WTC11 (cell line): Measurements from ENCODE around the gene ABCA13. TPM values are rescaled to one million over a fixed set of nuclear protein-coding genes. Genes with fewer than 3 reads are reported as not detected.

Source experiments
- ATAC-seq: fragments of 200-7000 bp; cut with Tn5 transposase; 2 replicates; pipeline ENCODE4 v1.10.0; 2021; ENCODE audit warnings: mild to moderate bottlenecking, moderate library complexity
- CTCF ChIA-PET: fragments of 300-600 bp; sonication (Branson Sonifier 250); formaldehyde crosslinking; loops from one replicate; lab custom pipeline; 2021; ENCODE audit warnings: antibody characterized with exemption; lab: Charles Lee
- POLR2A ChIA-PET: fragments of 350-600 bp; sonication (Branson Sonifier 250); formaldehyde crosslinking; loops from one replicate; lab custom pipeline; 2021; ENCODE audit warnings: antibody characterized with exemption; lab: Charles Lee
- DNase-seq: peaks from one replicate; pipeline ENCODE4 v3.0.0; 2021; ENCODE audit warnings: low spot score
- H3K27ac Mint-ChIP-seq: 2 replicates; pipeline ENCODE4 v1.8.0; 2021; ENCODE audit warnings: mixed read lengths
- H3K27me3 Mint-ChIP-seq: 2 replicates; pipeline ENCODE4 v1.8.0; 2021; ENCODE audit warnings: low read depth, mild to moderate bottlenecking, moderate library complexity, mixed read lengths
- H3K36me3 Mint-ChIP-seq: 2 replicates; pipeline ENCODE4 v1.8.0; 2021; ENCODE audit warnings: mixed read lengths
- H3K4me1 Mint-ChIP-seq: 2 replicates; pipeline ENCODE4 v1.8.0; 2022; ENCODE audit warnings: mixed read lengths
- H3K4me3 Mint-ChIP-seq: 2 replicates; pipeline ENCODE4 v1.8.0; 2021; ENCODE audit warnings: mild to moderate bottlenecking, moderate library complexity, mixed read lengths
- H3K9me3 Mint-ChIP-seq: 2 replicates; pipeline ENCODE4 v1.8.0; 2021; ENCODE audit warnings: mixed read lengths
- AR ChIP-seq: fragments of 250-450 bp; sonication (Bioruptor Pico); IDR thresholded peaks from 2 replicates; pipeline ENCODE4 v1.9.0; 2021; ENCODE audit warnings: mild to moderate bottlenecking
- E2F5 ChIP-seq: sonication (generic); formaldehyde crosslinking; IDR thresholded peaks from 2 replicates; pipeline ENCODE4 v1.8.1; 2022; ENCODE audit warnings: mild to moderate bottlenecking, moderate library complexity, missing genetic modification reagents
- GRHL2 ChIP-seq: fragments of 250-450 bp; sonication (Bioruptor Pico); IDR thresholded peaks from 2 replicates; pipeline ENCODE4 v1.8.0; 2022; ENCODE audit warnings: mild to moderate bottlenecking, moderate library complexity; ENCODE audit not compliant: insufficient replicate concordance, severe bottlenecking
- MXD4 ChIP-seq: fragments of 250-450 bp; sonication (Bioruptor Pico); IDR thresholded peaks from 2 replicates; pipeline ENCODE4 v1.8.0; 2021; ENCODE audit warnings: mild to moderate bottlenecking, moderate library complexity, borderline replicate concordance
- MYBL2 ChIP-seq: sonication (generic); formaldehyde crosslinking; IDR thresholded peaks from 2 replicates; pipeline ENCODE4 v1.8.1; 2023; ENCODE audit warnings: mild to moderate bottlenecking, moderate library complexity, missing genetic modification reagents
- NR2C2 ChIP-seq: sonication (generic); formaldehyde crosslinking; IDR thresholded peaks from 2 replicates; pipeline ENCODE4 v1.8.0; 2022; ENCODE audit warnings: mild to moderate bottlenecking, missing genetic modification reagents
- RELA ChIP-seq: sonication (generic); formaldehyde crosslinking; IDR thresholded peaks from 2 replicates; pipeline ENCODE4 v1.8.1; 2022; ENCODE audit warnings: missing genetic modification reagents, mild to moderate bottlenecking, borderline replicate concordance
- TCF7 ChIP-seq: sonication (generic); formaldehyde crosslinking; IDR thresholded peaks from 2 replicates; pipeline ENCODE4 v1.8.0; 2022; ENCODE audit warnings: mild to moderate bottlenecking, low read depth, missing genetic modification reagents, moderate library complexity
- USF2 ChIP-seq: sonication (generic); formaldehyde crosslinking; IDR thresholded peaks from 2 replicates; pipeline ENCODE4 v1.8.1; 2023; ENCODE audit warnings: mild to moderate bottlenecking, missing genetic modification reagents, moderate library complexity
- ZBTB21 ChIP-seq: sonication (generic); formaldehyde crosslinking; IDR thresholded peaks from 2 replicates; pipeline ENCODE4 v1.8.1; 2023; ENCODE audit warnings: mild to moderate bottlenecking, missing genetic modification reagents, borderline replicate concordance
- ZNF138 ChIP-seq: sonication (generic); formaldehyde crosslinking; conservative IDR thresholded peaks from 2 replicates; pipeline ENCODE4 v1.8.1; 2022; ENCODE audit warnings: mild to moderate bottlenecking, moderate library complexity, missing genetic modification reagents
- total RNA-seq: library from RNA; stranded (reverse); gene quantifications from 3 replicates; pipeline ENCODE4 v1.2.3, GENCODE V29; 2021
- TF ChIP-seq, protein P1 (sequence below): sonication (generic); formaldehyde crosslinking; IDR thresholded peaks from 2 replicates; pipeline ENCODE4 v1.8.0; 2023; ENCODE audit warnings: mild to moderate bottlenecking, missing genetic modification reagents
- TF ChIP-seq, protein P2 (sequence below): fragments of 250-450 bp; sonication (Bioruptor Pico); IDR thresholded peaks from 2 replicates; pipeline ENCODE4 v1.8.0; 2021; ENCODE audit warnings: mild to moderate bottlenecking
- TF ChIP-seq, protein P3 (sequence below): sonication (generic); formaldehyde crosslinking; IDR thresholded peaks from 2 replicates; pipeline ENCODE4 v1.8.0; 2022; ENCODE audit warnings: missing genetic modification reagents

Gene ABCA13
- total RNA-seq, 1 experiment from 2014 or later: 0.04 TPM

- TF ChIP-seq E2F5 (CRISPR knock-in tag) (no peak), MXD4 (CRISPR knock-in tag) (no peak), AR (CRISPR knock-in tag) (no peak), USF2 (CRISPR knock-in tag) (no peak)
- TF ChIP-seq, protein P1, sequence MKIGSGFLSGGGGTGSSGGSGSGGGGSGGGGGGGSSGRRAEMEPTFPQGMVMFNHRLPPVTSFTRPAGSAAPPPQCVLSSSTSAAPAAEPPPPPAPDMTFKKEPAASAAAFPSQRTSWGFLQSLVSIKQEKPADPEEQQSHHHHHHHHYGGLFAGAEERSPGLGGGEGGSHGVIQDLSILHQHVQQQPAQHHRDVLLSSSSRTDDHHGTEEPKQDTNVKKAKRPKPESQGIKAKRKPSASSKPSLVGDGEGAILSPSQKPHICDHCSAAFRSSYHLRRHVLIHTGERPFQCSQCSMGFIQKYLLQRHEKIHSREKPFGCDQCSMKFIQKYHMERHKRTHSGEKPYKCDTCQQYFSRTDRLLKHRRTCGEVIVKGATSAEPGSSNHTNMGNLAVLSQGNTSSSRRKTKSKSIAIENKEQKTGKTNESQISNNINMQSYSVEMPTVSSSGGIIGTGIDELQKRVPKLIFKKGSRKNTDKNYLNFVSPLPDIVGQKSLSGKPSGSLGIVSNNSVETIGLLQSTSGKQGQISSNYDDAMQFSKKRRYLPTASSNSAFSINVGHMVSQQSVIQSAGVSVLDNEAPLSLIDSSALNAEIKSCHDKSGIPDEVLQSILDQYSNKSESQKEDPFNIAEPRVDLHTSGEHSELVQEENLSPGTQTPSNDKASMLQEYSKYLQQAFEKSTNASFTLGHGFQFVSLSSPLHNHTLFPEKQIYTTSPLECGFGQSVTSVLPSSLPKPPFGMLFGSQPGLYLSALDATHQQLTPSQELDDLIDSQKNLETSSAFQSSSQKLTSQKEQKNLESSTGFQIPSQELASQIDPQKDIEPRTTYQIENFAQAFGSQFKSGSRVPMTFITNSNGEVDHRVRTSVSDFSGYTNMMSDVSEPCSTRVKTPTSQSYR (CRISPR knock-in tag): no peak
Measured at GRCh38 chr7:48458701-48459524, 287.7 kb downstream of the ABCA13 start (continued).

GRCh38 chr7:48466713-48467112 lies 295.5 kb downstream of the ABCA13 start:
- H3K27ac Mint-ChIP-seq: no peak overlapping the region
- no peak for ATAC-seq
- DNase-seq: no peak
- no peaks in the 10 kb centered on the region for H3K36me3 Mint-ChIP-seq
- H3K9me3 Mint-ChIP-seq: peaks cover 4% of the 10 kb centered on the region
- ChIA-PET CTCF (no interaction called here), POLR2A (no interaction called here)
- H3K4me3 Mint-ChIP-seq: no peak overlapping the region
- no peaks in the 10 kb centered on the region for H3K27me3 Mint-ChIP-seq
- TF ChIP-seq ZNF138 (no peak), TCF7 (CRISPR knock-in tag) (no peak), MYBL2 (CRISPR knock-in tag) (no peak), NR2C2 (CRISPR knock-in tag) (no peak), ZBTB21 (CRISPR knock-in tag) (no peak), RELA (CRISPR knock-in tag) (no peak), GRHL2 (CRISPR knock-in tag) (no peak)
- TF ChIP-seq, protein P2, sequence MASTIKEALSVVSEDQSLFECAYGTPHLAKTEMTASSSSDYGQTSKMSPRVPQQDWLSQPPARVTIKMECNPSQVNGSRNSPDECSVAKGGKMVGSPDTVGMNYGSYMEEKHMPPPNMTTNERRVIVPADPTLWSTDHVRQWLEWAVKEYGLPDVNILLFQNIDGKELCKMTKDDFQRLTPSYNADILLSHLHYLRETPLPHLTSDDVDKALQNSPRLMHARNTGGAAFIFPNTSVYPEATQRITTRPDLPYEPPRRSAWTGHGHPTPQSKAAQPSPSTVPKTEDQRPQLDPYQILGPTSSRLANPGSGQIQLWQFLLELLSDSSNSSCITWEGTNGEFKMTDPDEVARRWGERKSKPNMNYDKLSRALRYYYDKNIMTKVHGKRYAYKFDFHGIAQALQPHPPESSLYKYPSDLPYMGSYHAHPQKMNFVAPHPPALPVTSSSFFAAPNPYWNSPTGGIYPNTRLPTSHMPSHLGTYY (CRISPR knock-in tag): no peak
- TF ChIP-seq, protein P3, sequence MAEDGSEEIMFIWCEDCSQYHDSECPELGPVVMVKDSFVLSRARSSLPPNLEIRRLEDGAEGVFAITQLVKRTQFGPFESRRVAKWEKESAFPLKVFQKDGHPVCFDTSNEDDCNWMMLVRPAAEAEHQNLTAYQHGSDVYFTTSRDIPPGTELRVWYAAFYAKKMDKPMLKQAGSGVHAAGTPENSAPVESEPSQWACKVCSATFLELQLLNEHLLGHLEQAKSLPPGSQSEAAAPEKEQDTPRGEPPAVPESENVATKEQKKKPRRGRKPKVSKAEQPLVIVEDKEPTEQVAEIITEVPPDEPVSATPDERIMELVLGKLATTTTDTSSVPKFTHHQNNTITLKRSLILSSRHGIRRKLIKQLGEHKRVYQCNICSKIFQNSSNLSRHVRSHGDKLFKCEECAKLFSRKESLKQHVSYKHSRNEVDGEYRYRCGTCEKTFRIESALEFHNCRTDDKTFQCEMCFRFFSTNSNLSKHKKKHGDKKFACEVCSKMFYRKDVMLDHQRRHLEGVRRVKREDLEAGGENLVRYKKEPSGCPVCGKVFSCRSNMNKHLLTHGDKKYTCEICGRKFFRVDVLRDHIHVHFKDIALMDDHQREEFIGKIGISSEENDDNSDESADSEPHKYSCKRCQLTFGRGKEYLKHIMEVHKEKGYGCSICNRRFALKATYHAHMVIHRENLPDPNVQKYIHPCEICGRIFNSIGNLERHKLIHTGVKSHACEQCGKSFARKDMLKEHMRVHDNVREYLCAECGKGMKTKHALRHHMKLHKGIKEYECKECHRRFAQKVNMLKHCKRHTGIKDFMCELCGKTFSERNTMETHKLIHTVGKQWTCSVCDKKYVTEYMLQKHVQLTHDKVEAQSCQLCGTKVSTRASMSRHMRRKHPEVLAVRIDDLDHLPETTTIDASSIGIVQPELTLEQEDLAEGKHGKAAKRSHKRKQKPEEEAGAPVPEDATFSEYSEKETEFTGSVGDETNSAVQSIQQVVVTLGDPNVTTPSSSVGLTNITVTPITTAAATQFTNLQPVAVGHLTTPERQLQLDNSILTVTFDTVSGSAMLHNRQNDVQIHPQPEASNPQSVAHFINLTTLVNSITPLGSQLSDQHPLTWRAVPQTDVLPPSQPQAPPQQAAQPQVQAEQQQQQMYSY (CRISPR knock-in tag): no peak
- H3K4me1 Mint-ChIP-seq: peaks cover 6% of the 10 kb centered on the region
